HG02870 (cell line): ENCODE results near the gene LFNG.
"Not testable (repeated sequence)": the region's sequence is repeated elsewhere in the genome, so short reads cannot be mapped to it uniquely, and the experiment has no call there.

ENCODE experiments used
- ATAC-seq: cut with Tn5 transposase; IDR thresholded peaks from one replicate; pipeline ENCODE4 v1.9.1; 2021; ENCODE audit warnings: mild to moderate bottlenecking, moderate library complexity; ENCODE audit not compliant: unreplicated experiment

The LFNG gene

DNA sequence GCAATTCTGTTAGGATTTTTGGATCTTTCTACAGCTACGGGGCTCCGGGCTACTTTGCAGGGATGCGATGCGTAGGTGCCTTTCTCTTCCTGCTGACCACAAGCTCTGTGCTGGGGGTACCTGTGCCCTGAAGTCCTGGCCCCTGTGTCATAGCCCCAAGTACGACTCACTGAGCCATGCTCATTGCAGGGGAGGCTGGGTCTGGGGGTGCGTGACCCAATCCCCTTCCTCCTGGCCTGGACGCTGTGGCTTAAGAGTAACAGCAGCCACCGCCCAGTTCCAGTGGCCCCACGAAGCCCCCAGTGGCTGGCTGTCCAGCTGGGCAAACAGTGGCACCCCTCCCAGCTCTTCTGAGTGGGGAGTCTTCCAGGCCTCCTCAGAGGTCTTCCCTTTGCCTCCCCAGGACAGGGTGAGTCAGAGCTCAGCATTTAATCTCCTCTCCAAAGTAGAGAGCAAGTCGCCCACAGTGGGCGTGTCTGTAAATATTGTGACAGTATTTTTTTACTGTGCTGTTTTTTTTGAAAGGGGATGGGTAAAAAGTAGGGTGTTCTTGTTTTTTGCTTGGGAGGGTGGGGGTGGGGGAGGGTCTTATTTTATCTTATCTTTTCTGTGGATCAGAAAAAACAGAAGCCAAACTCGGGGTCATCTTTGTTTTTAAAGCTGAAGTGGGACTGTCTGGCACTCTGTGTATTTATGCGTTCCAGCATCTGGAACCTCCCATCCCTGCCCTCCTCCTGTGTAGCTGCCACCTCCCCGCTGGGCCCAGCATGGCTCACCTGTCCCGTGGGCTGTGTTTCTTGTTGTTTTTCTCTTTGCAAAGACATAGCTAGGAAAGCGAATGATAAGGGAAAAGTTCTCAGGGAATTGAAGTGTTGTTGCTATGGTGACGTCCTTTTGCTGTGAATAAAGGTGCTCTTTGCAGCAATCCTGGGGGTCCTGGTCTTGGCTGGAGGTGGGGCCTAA, 8.2 kb downstream of the LFNG start:
- no peak for ATAC-seq

DNA sequence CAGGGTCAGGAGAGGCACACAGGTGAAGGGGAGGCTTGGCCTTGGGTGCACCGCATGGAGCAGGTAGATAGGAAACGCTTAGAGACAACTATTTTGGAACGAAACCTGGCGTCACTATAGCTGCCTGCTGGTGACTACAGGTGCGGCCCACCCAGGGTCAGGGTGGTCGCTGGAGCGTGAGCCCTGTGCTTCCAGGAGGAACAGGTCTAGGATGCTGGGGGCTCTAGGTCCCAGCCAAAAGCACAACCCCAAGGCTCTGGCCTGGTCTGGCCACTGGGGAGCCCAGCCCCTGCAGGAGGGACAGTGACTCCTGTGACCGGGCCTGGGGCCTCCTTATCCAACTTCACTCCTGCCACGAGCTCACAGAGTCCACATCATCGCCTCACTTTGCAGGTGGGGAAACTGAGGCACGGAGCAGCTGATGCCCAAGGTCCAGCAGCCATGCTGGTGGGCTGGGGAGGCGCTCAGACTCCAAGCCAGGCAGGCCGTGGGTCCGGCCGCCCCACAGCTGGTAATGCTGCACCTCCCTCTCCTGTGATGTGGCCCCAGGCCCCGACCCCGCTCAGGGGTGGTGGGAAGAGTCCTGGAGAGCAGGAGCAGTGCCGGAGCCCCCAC, 9.0 kb downstream of the LFNG start:
- ATAC-seq: no peak

DNA sequence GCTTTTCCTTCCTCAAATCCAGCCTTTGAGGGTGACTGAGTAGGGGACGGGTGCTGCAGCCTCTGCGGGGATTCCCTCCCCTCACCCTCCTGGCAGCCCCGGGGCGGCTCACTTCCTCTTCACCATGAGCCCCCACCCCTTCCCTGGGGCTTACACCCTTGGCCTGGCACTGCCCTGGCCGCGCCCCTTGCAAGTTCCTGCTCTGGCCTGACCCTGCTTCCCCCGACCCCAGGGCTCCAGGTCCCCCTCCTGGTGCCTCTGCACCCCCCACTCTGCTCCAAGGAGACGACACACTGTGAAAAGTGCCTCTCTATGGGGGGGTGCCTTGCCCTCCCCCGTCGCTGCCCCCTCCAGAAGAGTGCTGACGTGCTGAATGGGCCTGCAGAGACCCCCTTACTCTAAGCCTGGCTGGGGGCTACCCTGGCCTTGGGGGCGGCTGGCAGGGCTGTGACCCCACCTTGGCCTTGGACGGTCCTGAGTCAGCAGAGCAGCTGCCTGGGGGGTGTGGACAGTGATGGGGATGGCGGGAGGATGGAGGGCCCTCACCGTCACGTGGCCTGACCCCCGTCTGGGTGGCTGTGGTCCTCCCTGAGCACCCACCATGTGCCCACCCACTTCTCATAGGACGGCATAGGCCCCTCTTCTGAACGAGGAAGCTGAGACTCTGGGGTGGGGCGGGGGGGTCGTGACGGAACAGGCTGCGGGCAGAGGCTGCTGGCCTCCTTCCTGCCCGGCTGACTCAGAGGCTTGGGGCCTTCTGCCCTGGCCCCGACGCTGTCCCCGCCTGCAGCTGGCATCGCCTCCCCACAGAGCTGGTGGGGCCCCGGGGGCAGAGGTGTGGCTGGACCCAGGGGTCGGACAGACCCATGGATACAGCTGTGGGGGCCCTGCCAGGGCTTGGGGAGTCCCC, 9.8 kb downstream of the LFNG start:
- ATAC-seq: no peak

DNA sequence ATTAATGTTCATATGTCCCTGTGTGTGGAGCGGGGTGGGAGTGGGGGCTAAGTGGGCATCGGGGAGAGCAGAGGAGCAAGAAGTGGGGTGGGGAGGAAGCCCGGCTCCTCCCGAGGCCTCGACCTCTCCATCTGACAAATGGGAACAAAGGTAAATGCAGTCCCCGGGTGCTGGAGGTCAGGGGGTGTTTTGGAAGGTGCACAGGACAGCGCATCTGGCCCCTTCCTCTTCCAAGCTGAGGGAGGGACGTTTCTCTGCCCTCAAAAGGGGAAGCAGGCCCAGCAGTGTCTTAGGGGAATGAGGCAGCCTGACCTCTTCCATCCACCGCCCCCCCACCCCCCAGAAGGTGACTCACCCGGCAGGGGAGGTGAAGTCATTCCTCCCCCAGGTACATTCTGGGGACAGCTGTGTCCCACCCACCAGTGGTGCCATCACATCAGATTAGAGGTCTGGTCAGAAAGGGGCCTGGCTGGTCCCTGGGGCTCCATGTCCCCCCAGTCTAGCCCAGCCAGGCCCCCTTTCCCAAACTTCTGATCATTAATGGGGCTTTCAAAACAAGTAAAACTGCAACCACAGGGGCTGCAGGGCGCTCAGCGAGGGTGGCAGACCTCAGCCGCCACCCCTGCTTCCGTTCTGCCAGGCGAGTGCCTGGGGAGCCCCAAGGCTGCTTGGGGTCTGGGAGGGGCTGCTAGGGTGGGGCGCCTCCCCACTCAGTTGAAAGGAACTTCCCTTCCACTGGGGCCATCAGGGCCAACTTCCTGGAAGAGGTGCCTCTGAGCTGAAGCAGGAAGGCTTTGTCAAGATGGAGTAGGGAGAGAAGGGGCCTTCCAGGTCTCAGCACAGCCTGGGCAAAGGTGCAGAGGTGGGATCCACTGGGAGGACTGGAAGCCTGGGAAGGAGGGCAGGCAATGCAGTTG, 10.8 kb downstream of the LFNG start:
- no peak for ATAC-seq

GRCh38 chr7:2530994-2531795, 11.6 kb downstream of the LFNG start:
- ATAC-seq: not testable (repeated sequence)

- not testable (repeated sequence) for ATAC-seq
Observed at GRCh38 chr7:2531796-2532110, 12.2 kb downstream of the LFNG start.

GRCh38 chr7:2532199-2532772, 12.7 kb downstream of the LFNG start:
- not testable (repeated sequence) for ATAC-seq

DNA sequence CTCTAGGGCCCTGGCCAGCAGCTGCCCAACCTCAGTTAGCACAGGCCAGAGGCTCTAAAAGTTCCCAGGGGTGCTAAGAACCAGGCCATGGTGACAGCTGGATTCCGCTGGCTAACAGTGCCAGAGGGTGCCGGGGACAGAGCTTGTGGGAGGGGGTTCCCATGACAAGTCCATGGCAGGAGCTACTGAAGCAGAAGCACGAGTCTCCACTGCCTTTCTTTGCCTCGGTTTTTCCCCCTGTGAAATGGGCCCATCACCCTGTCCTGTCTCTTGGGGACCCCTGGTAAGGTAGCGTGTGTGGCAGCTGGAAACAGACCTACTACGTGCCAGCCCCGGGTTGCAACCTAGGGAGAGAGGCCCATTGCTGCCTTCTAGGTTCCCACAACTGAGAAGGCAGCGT, 13.2 kb downstream of the LFNG start:
- not testable (repeated sequence) for ATAC-seq

GRCh38 chr7:2533566-2533965, 14.0 kb downstream of the LFNG start:
- not testable (repeated sequence) for ATAC-seq

DNA sequence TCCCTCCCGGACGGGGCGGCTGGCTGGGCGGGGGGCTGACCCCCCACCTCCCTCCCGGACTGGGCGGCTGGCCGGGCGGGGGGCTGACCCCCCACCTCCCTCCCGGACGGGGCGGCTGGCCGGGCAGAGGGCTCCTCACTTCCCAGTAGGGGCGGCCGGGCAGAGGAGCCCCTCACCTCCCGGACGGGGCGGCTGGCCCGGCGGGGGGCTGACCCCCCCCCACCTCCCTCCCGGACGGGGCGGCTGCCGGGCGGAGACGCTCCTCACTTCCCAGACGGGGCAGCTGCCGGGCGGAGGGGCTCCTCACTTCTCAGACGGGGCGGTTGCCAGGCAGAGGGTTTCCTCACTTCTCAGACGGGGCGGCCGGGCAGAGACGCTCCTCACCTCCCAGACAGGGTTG, 14.6 kb downstream of the LFNG start:
- ATAC-seq: not testable (repeated sequence)

DNA sequence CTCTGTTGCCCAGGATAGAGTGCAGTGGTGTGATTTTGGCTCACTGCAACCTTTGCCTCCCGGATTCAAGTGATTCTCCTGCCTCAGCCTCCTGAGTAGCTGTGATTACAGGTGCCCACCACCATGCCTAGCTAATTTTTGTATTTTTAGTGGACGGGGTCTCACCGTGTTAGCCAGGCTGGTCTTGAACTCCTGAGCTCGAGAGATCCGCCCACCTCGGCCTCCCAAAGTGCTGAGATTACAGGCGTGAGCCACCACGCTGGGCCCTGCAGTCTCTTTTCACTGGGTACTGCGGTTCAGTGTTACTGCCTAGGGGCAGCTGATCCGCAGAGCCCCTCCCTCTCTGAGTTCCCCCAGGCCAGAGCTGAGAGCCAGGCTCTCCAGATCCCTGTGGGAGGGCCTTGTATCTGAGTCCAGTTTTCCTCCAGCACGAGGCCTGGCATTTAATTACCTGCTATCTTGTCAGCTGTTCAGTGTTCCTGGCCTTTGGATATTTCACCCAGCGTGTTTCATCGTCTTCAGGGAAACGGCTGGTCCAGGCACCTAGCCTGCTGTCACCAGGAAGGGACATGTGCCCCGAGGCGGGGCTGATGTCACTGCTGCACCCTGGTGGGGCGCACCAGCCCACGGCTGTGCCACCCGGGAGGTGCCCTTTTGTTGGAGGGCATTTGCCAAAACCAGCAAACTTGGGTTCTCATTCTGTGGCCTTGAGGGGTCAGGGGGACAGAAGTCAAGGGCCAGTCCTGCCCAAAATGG, 16.5 kb downstream of the LFNG start:
- not testable (repeated sequence) for ATAC-seq

DNA sequence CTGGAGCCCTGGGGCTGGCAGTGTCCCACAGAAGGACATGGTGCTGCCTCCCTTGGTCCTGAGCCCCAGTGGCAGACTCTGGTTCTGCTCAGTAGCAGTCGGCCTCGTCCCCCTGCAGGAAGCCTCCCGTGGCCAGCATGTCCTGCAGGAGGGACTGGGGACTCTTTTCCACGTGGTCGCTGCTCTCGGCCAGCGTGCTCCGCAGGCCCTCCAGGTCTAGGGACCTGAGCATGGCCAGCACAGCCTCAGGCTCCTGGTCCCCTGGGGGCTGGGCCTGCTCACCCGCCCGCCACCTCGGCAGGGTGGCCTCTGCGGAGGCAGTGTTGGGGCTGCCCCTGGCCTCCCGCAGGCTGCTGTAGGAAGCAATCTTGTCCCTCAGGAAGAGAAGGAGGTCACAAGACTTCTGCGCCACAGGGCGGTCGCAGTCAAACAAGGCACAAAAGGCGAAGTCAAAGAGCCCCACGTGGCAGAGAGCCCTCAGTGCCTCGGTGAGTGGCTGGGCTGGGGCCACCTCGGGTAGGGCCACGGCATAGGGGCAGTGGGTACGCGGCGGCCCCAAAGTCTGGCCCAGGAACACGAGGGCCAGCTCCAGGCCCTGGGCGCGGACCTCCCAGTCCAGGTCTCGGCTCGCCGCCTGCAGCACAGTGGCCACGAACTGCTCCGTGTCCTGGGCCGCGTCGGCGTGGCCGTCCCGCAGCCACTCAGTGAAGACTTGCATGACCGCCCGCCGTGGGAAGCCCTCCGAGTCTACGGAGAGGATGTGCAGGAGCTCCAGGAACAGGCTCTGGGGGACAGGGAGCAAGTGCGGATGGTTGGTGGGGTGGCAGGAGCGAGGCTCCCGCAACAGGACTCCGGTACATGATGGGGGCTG, 18.6 kb downstream of the LFNG start:
- ATAC-seq: no peak

DNA sequence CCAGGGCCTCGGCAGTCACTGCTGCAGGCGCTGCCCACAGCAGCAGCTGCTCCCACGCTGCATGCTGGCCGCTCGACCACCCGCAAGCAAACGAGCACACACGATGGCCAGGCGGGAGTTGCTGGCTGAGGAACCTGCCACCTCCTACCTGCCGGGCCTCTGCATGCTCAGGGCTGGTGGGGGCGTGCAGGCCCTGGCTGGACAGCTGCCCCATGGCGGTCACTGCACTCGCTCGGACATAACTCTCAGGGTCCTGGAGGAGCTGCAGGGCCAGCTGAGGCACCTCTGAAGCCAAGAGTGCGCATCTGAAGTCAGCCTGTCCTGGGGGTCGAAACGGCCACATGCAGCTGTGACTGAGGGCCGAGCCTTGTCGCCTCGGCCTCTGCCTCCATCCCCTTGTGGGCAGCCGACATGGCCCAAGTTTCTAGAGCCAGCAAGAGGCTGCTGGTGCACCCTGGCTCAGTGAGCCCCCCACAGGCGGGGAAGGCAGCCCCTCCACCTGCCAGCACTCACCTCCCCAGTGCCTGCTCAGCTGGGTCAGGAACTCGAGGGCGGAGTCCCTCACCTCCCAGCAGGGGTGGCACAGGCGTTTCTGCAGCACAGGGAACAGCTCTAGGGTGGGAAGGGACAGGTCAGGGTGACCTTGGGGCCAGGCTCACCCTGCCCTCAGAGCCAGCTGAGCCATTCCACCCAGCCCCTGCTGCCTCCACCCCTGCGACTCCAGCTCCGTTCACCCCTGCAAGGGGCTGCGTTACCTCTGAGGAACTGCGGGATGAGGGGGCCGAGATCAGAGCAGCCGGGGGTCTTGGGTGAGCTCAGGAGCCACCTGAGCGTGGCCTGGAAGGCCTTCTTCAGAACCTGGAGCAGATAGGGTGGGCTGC, 19.7 kb downstream of the LFNG start:
- no peak for ATAC-seq

DNA sequence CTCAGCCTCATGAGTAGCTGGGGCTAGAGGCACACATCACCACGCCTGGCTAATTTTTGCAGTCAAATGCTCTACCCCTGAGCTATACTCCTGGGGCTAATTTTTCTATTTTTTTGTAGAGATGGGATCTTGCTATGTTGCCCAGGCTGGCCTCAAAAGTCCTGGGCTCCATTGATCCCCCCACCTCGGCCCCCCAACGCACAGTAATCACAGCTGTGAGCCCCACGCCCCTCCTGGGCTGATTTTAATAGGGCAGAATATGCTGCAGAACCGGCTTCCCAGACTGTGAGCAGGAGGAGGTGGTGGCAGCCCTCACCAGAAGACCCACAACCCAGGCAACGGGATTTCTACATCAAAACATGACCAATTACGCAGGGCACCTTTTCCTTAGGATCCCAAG, 20.6 kb downstream of the LFNG start:
- no peak for ATAC-seq

DNA sequence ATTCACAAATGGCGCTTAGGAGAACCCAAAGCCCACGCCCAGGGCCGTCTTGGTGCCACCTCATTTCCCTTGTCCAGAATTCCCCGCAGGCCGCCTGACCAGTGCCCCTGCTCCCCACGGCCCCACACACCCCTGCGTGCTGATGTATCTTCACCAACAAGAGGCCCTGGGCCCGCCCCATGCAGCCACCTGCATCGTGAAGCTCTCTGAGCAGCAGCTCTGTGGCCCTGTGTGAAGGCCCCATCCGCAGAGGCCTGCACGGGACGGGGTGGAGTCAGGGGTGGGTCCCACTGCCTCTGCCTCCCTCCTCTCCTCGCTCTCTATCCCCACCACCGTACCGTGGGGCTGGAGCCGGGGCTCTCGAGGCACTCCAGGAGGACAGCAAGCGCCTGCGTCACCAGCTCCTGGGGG, 21.1 kb downstream of the LFNG start:
- ATAC-seq: no peak

DNA sequence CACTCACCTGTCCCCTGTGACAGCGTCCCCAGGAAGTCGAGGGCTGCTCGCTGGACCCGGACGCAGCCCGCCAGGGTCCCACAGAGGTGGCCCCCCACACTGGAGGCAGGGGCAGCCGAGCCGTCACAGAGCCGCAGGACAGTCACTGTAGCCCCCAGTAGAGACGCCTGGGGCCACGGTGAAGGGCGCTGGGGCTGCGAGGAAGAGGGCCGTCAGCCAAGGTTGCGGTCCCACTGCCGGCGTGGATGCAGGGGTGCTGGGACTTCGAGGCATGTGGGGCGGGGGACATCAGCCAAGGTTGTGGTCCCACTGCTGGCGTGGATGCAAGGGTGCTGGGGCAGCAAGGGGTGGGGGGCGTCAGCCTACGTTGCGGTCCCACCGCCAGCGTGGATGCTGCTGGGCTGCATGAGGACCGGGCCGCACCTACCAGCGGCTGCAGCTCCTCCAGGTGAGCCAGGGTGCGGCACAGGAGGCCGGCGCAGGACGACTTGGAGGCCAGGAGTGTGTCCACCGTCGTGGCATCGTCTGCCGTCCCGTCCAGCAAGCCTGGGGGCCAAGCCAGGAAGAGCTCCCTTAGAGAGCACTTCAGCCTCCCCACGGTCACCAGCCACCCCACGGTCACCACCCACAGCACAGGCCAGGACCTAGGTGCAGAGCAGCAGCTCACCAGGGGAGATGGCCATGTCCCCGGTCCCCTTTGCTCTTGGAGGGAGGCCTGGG, 21.9 kb downstream of the LFNG start:
- no peak for ATAC-seq
